Measurements from ENCODE around the gene LIG1.

Gene LIG1

DNA sequence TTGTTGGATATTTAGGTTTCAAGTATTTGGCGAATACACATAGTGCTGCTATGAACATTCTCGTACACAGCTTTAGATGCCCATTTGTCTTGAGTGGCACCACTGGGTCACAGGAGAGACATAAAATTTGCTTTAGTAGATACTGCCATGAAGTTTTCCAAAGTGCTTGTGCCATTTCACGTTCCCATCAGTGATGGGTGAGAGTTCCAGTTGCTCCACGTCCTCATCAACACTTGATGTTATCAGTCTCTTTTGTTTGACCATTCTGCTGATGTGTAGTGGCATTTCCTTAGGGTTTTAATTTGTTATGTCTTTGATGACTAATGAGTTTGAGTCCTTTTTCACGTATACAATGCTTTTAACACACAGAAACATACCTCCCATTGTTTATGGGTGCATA is 11.4 kb upstream of the LIG1 start:
- DNase-seq, result no peak

DNA sequence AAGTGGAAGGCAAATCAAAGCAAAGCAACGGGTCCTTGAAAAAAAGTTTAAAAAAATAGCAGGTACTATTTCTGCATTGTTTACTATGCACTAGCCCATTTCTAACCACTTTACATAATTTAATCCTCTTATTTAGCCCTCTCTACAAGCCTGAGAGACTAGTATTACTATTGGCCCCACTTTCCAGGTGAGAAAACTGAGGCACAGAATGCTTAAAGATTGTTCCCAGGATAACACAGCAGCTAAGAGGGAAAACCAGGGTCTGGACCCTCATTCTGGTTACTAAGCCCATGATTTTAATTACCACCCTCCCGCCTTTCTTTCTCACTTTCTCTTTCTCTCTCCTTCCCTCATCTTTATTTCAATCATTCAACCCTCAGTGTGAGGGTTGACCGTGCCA is 6.1 kb upstream of the LIG1 start:
- DNase-seq, result no peak

DNA sequence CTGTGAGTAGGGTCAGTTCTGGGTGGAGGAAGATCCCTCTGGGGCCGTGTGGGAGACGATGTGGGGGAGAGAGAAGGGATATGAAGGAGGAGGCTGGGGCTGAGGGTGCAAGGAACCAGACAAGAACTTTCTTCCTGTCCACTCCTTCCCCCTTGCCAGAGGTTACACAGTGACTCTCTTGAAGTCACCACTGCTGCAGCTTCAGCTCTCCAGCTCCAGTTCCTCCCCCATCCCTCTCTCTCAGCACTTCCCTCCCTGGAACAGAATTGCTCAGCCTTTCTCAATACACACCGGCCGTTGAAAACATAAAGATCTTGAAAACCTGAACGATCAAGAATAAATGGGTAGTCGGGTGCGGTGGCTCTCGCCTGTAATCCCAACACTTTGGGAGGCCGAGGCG is 5.4 kb upstream of the LIG1 start:
- no peak for DNase-seq

DNA sequence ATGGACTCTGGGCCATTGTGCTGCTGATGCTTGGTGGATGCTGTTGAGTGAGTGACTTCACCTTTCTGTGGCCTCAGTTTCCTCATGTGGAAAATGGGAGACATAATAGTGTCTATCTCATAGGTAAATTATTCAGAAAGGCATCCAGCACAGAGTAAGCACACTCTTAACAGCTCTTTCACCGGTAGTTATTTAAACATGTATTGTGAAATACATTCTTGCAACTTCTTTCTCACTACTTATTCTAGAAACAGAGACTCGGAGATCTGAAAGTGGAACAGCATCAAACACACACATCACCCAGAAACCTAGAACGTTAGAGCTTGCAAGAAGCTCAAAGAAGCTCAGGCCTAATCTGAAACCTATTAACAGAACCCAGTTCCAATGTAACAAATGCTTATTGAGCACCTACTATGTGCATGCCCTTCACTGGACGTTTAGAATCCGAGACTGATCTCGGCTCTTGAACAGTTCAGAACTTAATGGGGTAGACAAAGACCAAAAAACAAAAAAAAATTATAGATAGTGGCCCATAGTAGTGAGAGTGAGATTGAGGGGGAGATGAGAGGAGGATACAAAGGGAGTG is 4.4 kb upstream of the LIG1 start:
- DNase-seq, result no peak

DNA sequence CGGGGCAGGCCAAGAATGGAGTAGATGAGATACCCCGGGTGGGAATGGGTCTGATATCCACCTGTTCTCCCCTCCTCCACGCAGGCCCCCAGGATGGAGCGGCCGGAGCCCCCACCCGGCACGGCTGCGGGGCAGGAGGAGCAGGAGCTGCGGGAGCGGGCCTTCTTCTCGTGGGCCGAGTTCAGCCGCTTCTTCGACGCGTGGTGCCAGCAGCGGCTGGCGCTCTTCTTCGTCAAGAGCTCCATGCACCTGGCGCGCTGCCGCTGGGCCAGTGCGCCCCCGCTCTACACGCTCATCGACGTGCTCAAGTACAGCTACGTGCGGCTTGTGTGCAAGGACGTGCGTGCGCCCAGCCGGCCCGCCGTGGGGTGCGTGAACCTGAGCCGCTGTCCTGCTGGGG is 1.6 kb upstream of the LIG1 start:
- DNase-seq, result no peak

DNA sequence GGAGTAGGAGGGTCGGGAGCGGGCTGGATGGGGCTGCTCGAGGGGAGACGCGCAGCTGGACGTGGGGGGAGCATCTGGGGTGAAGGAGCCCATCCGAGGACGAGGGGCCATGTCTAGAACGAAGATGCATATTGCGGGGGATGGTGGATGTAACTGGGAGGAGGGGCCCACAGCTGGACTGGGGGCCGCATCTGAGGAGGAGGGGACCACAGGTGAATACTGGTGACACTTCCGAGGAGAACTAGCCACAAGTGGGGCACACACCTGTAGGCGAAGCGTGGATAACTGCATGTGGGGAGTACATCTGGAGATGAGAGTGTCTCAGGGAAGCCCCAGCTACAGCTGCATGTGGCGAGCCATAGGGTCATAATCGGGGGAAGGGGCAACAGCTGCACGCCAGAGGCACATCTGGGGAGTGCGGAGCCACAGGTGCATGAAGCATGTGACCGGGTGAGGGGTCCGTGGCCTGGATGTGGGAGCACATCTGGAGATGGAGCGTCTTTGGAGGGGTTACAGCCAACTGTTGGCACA is 738 bp upstream of the LIG1 start:
- DNase-seq, result peak; percentile 12

DNA sequence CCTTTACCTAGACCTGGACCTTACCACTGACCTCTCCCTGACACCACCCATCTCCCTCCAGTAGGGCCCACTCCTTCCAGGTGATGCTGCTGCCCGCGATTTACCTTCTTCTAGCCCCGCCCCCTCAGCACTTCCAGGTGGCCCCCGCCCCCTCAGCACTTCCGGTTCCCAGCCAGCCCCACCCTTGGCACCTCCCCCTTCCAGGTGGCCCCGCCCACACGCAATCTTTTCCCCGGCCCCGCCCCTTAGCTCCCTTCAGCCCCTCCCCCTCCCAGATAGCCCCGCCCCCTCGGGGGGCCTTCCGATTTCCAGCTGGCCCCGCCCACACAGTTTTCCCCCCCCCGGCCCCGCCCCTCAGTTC is 586 bp downstream of the LIG1 start:
- DNase-seq, result peak; percentile 92

DNA sequence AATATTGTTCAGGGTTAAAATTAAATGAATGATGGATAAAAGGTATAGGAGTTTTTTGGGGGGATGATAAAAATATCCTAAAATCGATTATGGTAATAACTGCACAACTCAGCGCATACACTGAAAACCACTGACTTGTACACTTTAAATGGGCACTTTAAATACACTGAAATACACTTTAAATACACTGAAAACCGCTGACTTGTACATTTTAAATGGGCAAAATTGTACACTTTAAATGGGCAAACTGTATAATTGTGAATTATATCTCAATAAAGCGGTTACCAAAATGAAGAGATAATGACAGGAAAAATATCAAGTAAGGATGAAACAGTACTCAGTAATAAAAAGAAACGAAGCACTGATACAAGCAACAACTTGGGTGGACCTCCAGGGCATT is 1.5 kb downstream of the LIG1 start:
- no peak for DNase-seq

DNA sequence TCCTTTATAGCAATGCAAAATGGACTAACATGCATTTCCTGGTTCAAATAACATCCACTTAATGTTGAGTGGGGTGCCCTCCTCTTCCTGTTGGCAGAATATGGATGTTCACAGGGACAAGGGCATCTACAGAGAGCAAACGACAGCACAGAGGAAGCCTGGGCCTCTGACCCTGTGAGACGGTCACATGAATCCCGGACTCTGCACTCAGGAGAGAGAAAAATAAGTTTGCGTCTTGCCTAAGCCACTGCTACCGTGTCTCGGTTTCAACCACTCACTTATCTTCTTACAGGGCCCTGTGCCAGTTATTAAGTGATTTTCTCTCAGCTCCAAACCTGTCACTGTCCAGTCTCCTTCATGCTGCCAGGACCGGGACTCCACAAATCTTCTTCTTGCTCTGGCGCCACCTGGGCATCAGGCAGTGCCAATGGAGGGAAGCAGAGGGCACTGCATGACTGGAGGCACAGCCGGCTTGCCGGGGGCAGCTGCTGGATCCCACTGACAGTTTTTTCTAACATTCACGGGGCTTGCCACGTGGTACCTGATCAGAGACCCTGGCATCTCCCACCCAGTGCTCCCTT is 11.8 kb downstream of the LIG1 start:
- no peak for DNase-seq

DNA sequence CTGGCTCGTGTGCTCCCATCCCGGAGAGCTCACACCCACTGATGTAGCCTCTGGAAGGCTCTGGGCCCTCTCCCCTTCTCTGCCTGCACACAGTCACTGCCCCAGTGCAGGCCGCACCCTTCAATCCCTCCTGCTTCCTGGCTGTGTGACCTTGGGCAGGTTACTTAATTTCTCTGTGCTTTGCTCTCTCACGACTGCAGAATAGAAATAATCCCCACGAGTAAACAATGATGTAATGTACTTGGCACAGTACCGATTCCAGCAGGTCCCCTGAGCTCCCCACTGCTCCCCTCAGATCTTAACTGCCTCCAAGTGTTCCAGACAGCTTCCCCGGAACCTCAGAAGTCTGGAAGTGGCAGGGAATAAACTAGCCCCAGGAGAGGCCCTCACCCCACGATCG is 16.1 kb downstream of the LIG1 start:
- DNase-seq, result no peak

DNA sequence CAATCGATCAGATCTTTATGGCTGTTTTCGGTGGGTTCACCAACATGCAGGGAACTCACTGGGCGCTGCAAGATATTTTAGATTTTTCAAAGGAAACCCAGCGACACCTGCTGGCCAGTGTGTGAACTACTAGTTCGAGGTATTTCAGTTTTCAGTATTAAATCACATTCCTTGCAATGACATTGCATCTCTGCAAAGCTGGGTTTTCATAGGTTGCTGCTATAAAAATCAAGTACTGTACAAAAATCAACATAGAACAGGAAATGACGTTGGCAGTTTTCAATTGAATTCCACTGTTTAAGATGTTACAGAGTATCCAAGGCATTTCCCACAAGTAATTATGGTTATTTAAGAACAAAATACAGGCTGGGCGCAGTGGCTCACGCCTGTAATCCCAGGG is 17.6 kb downstream of the LIG1 start:
- DNase-seq, result peak; percentile 70

DNA sequence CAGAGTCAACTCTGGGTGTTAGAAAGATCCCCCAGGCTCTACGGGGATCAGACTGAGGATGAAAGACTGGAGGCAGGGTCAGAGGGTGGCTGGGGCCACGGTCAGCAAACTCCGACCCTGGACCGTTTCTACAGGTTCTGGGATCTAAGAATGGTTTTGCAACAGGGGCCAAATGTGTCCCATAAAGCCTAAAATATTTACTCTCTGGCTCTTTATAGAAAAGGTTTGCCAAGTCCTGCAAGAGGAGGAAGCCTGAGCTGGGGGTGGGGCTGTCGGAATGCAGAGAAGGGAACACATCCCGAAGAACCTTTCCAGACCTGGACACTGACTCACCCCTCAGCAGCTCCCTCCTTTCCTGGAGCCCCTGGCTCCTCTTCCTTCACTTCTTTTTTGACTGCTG is 20.7 kb downstream of the LIG1 start:
- no peak for DNase-seq

DNA sequence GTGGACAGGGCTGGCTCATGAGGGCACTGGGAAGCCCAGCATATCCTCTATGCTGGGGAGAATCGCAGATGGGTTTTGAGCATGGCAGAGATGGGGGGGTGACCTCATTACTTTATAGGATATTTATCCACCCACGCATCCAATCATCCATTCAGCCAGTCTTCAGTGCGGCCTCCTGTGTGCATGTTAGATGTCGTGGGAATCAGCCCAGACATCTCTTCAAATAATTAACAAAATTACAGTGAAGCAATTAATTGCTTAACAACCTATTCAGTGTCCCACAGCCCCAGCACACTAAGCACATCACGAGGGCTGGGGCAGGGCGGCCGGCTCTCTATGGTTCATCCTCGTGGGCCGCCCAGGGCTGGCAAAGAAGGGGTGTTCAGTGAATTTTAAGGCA is 21.6 kb downstream of the LIG1 start:
- DNase-seq, result no peak

DNA sequence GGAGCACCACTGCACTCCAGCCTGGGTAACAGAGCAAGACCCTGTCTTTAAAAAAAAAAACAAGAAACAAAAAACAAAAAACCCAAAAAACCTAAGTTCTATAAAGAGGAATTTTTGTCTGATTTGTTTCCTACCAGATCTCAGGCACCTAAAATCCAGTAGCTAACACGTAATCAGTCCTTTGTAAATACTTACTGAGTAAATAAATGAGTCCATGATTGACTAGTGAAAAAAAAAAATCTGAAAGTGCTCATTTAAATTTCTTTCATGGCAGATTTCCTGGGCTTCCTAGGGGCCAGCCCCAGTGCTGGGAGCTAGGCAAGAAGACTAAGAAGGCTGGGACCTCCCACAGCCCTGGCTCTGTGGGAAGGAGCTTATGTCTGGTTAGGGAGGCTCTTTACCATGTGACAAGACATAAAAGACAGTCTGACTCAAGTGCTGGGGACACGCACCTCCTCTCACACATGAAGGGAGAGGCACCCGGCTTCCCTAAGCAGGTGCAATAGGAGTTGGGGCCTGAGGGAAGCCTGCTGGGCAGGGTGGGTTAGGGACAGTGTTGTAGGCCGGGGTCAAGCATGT is 22.5 kb downstream of the LIG1 start:
- no peak for DNase-seq

DNA sequence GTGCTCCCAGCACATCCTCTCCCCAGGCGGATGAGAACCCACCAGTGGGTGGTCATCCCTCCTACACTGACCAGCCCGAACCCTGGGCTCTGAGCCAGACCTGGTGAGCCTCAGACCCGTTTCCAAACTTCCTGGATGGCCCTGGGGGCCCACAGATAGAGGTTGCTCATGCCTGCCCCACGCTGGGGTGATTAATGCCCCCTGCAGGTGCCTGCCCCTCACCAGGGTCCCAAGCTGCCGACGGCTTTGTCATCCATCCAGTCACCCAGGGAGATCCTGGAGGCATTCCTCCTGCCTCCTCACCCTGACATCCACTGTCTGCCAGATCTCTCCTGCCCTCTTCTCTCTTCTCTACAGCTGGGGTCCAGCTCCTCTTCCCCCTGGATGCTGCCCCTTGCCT is 31.1 kb downstream of the LIG1 start:
- DNase-seq, result no peak

DNA sequence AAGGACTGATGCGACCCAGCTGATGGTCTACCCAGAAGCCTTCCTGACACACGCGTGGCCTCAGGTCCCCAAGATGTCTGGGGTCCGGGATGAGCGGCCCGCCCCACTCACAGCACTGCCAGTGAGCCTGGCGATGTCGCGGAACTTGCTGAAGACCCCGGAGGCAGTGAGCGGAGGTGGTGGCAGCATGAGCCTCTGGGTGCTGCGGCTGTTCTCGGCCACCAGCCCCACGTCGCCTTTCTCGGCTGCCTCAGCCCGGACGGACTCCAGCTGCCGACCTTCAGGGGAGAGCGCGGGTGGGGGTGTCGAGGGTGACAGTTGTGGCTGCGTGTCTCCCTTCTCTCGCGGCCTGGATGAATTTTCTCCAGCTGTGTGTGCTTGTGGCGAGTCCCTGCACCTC is 32.7 kb downstream of the LIG1 start:
- no peak for DNase-seq

DNA sequence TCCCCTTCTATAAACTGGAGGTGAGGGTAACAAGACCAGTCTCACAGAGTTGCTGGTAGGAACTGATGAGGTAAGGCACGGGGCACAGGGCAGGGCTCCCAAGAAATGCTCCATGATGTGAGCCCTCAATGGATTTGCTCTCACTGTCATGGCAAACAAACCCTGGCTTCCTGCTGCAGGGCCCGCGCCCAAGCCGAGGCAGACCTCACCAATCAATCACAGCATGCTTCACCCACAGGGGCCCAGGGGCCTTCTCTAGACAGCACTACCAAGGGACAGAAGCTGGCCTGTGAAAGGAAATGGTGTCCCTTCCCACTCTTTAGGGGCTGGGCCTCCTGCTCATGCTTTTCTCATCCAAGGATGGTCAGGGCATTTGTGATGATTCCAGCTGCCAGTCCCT is 33.6 kb downstream of the LIG1 start:
- no peak for DNase-seq

DNA sequence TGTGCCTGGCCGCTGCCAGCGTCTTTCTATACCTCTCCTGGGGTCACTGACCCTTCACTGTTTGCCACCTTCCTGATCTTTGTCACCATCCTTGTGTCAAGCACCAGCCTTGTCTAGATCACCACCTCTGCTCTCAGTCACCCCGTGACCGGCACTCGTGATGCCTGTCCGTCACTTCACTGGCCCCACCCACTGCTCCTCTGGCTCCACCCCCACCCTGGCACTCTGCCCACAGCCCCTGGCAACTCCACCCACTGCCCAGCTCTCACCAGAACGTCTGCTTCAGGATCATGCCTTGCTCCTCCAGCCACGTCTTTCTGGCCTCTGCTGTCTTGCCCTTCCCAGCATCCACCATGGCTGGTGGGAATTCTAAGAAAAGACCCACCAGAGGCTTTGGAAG is 34.7 kb downstream of the LIG1 start:
- no peak for DNase-seq

DNA sequence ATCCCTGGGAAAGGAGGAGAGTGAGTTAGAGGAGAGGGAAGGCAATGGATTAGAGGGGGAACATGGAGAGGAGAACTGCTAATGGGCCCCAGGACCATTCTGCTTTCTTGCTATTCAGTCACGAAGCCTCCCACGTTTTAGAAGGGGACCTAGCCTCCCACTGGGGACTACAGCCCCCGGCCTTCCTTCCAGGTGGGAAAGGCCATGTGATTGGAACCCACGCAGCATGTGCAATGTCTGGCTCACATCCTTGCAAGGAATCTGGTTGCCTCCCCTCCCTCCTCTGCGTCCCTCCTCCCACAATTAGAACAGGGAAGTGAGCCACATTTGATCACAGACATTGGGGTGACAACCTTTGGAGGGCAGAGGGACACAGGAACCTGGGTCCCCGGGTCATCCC is 37.0 kb downstream of the LIG1 start:
- DNase-seq, result no peak

DNA sequence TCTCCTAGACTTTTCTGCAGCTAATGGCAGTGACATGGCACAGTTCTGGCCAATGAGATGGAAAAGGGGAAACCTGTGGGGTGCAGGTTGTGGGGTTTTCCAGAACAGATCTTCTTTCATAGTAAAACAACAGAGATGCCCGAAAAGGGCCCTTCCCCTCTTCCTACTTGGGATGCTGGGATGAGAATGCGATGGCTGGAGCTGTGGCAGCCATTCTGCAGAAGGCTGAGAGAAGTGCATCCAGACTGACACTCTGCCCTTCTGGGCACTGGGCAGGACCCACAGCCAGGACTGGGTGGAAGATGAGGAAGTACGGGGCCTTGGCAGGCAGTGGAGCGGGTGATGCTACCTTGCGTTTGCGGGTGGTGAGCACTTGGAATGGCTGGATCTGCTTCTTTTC is 42.6 kb downstream of the LIG1 start:
- no peak for DNase-seq

DNA sequence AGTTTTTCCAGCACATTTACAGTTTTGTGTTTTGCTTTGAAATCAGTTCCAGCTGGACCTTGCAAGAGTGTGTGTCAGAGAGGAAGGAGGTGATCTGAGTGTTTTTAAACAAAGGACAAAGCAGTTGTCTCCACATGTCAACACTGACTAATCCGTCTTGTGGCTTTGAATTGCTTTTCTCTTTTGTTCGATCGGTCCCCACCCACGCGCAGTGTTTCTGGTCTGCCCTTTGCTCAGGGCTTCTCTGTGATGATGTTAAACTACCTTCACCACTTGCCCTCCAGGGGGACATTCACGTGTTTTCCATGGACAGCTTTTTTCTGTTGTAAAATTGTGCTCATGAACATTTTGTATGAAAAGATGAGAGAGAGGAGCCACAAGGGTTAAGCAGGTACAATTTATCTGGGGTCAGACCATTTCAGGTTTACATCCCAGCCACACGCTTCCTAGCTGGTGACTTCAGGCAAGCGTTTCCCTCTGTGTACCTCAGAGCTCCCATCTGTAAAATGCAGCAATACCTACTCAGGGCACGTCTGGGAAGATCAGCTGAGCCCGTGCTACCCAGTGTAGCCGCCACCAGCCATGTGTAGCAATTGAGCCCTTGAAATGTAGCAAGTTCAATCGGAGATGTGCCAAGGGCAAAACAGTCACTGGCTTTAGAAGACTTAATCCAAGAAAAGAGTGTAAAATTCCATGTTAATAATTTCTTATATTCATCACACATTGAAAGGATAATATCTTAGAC is 46.1 kb downstream of the LIG1 start:
- no peak for DNase-seq

DNA sequence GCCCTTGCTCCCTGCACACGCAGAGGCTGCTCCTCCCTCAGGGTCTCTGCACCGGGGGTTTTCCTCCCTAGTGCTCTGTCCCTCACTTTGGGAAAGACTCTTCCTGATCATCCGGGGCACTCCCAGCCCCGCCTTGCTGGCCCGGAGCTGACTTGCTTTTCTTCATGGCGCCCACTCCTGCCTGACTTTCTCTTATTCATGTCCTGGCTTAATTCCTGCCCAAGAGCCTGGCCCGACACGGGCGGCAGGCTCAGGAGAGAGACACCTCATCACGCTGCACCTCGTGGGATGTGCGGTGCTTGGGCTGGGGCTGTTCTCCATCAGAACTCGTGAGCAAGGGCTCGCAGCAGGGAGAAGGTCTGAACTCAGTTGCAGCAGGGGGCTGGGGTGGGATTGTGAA is 47.7 kb downstream of the LIG1 start:
- DNase-seq, result no peak

DNA sequence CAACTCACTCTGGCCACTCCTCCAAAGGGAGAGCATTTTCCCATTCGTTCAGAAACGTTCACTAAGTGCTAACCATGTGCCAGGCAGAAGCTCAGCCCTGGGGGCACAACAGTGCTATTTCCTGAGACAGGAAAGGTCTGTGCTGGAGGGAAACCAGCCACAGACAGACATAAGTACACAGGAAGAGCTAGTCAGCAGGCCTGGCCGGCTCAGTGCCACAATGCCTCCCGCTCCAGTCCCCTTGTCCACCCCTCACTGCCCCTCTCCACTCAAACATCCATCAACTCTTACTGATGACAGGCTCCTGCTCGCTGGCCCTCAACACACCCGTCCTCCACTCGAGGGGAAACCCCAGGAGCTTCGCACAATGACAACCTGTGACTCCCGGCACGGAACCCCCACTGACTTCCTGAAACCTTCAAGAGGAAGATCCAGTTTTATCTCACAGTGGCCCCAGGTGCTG is 48.2 kb downstream of the LIG1 start:
- no peak for DNase-seq

DNA sequence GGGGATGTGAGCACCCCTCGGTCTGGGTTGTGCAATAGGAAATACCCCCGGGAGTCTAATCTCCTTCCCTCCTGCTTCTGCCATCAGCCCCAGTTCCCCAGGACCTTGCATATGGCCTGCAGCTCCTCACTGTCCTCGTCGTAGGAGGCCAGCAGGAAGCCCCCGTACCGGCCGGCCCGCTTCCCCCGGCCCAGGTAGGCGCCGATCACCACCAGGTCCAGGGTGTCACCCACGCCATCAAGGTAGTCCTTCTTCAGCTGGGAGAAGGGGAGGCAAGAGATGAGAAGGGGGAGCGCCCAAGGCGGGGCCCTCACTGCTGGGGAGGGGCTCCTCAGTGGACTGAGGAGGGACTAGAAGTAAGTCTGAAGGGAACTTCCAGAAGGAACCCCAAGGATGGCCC is 49.1 kb downstream of the LIG1 start:
- no peak for DNase-seq
